K562 (cell line): ENCODE data around the gene GOLGA2. TPM values are rescaled to one million over a fixed set of nuclear protein-coding genes. Genes with fewer than 3 reads are reported as not detected.
A peak's percentile ranks its signal among the peaks of the same experiment; 100 is the strongest.

Source experiments
- CBX2 ChIP-seq: fragments of 200-600 bp; sonication (generic); IDR thresholded peaks from one replicate; pipeline ENCODE4 v1.6.1; 2012; ENCODE audit warnings: mild to moderate bottlenecking, low read length, inconsistent platforms; ENCODE audit not compliant: insufficient read depth, poor library complexity, severe bottlenecking
- CCAR2 ChIP-seq: fragments of 200-400 bp; formaldehyde crosslinking; IDR thresholded peaks from 2 replicates; pipeline ENCODE4 v1.6.1; 2017; ENCODE audit warnings: mild to moderate bottlenecking, low read depth, low read length
- CTBP1 ChIP-seq: fragments of 450-650 bp; IDR thresholded peaks from 2 replicates; pipeline ENCODE4 v1.6.1; 2016; ENCODE audit warnings: borderline replicate concordance
- DACH1 ChIP-seq: fragments of 450-650 bp; IDR thresholded peaks from 2 replicates; pipeline ENCODE4 v1.6.1; 2018; ENCODE audit not compliant: partially characterized antibody
- EP400 ChIP-seq: fragments of 450-650 bp; IDR thresholded peaks from 2 replicates; pipeline ENCODE4 v1.6.1; 2017; ENCODE audit warnings: antibody characterized with exemption, mild to moderate bottlenecking, moderate library complexity
- HNRNPH1 ChIP-seq: fragments of 200-400 bp; formaldehyde crosslinking; optimal IDR thresholded peaks from 2 replicates; pipeline ENCODE3; 2017; ENCODE audit warnings: low read depth, mild to moderate bottlenecking, low read length, moderate library complexity
- IRF2 ChIP-seq: sonication (generic); formaldehyde crosslinking; IDR thresholded peaks from 2 replicates; pipeline ENCODE4 v1.8.1; 2022; ENCODE audit warnings: mild to moderate bottlenecking, missing genetic modification reagents
- KAT8 ChIP-seq: fragments of 450-650 bp; IDR thresholded peaks from 2 replicates; pipeline ENCODE4 v1.6.1; 2016; ENCODE audit warnings: low read depth, mild to moderate bottlenecking
- MED1 ChIP-seq: sonication (generic); formaldehyde crosslinking; IDR thresholded peaks from 2 replicates; pipeline ENCODE4 v1.8.1; 2023; ENCODE audit warnings: missing genetic modification reagents, borderline replicate concordance
- MEF2A ChIP-seq: IDR thresholded peaks from 2 replicates; pipeline ENCODE4 v1.6.1; 2011; ENCODE audit warnings: low read depth, mild to moderate bottlenecking, low read length, moderate library complexity; ENCODE audit not compliant: control insufficient read depth
- NCOA1 ChIP-seq: fragments of 450-650 bp; IDR thresholded peaks from 2 replicates; pipeline ENCODE4 v1.6.1; 2016; ENCODE audit warnings: low read depth
- NCOA6 ChIP-seq: fragments of 450-650 bp; IDR thresholded peaks from 2 replicates; pipeline ENCODE4 v1.6.1; 2017; ENCODE audit warnings: mild to moderate bottlenecking
- NELFE ChIP-seq: IDR thresholded peaks from 2 replicates; pipeline ENCODE4 v1.6.1; 2011; ENCODE audit warnings: mild to moderate bottlenecking; ENCODE audit not compliant: insufficient read depth, insufficient read length
- RBM15 ChIP-seq: fragments of 200-400 bp; formaldehyde crosslinking; IDR thresholded peaks from 2 replicates; pipeline ENCODE4 v1.6.1; 2018; ENCODE audit warnings: mild to moderate bottlenecking, low read length, moderate library complexity; ENCODE audit not compliant: insufficient read depth
- SAFB2 ChIP-seq: fragments of 200-400 bp; formaldehyde crosslinking; IDR thresholded peaks from 2 replicates; pipeline ENCODE4 v1.6.1; 2018; ENCODE audit warnings: borderline replicate concordance, low read length, low read depth, moderate library complexity; ENCODE audit not compliant: severe bottlenecking
- TCF3 ChIP-seq: sonication (generic); formaldehyde crosslinking; IDR thresholded peaks from 2 replicates; pipeline ENCODE4 v1.4.0; 2020; ENCODE audit warnings: mild to moderate bottlenecking, missing genetic modification reagents
- ZNF695 ChIP-seq: fragments of 450-650 bp; formaldehyde crosslinking; IDR thresholded peaks from 2 replicates; pipeline ENCODE4 v1.4.0; 2020; ENCODE audit warnings: mild to moderate bottlenecking, moderate library complexity
- ZNF766 ChIP-seq: fragments of 200-800 bp; sonication (Bioruptor generic); conservative IDR thresholded peaks from 2 replicates; pipeline ENCODE4 v1.6.1; 2016; ENCODE audit warnings: missing genetic modification characterization, missing compliant biosample characterization
- polyA plus RNA-seq, 8 experiments: library from polyadenylated mRNA; depleted of rRNA in 4 of 8; stranded (reverse) in 5 of 8; unstranded in 3 of 8; fragments of >200 nt; fragmentation: Nextera tagmentation in 2 of 8; fragmentation: Illumina TruSeq in 1 of 8; extraction: Ambion mirVana in 2 of 8; extraction: Trizol in 1 of 8; gene quantifications; 2 replicates each; pipeline versions ENCODE4 v1.2.1 to v1.2.3, GENCODE V29; 2011 to 2014; ENCODE audit warnings: inconsistent platforms in 1 of 8, missing spikeins in 1 of 8
- total RNA-seq, 7 experiments: library from RNA; depleted of rRNA in 6 of 7; stranded (reverse); fragments of >200 nt in 6 of 7; fragmentation: Illumina TruSeq in 2 of 7; extraction: Trizol in 2 of 7; gene quantifications; 2 replicates each; pipeline versions ENCODE4 v1.2.1 to v1.2.3, GENCODE V29; 2011 to 2021; ENCODE audit warnings: low replicate concordance in 1 of 7
- TF ChIP-seq, protein P1 (sequence below): IDR thresholded peaks from 3 replicates; pipeline ENCODE4 v1.6.1; 2011; ENCODE audit warnings: borderline replicate concordance, mild to moderate bottlenecking; ENCODE audit not compliant: insufficient read length, insufficient read depth
- TF ChIP-seq, protein P2 (sequence below), 2 experiments: fragments of 450-650 bp; IDR thresholded peaks; 2 replicates each; pipeline ENCODE4 v1.6.1; 2018; ENCODE audit warnings: mild to moderate bottlenecking in 2 of 2, low read depth in 1 of 2; ENCODE audit not compliant: partially characterized antibody in 2 of 2
- TF ChIP-seq, protein P3 (sequence below): fragments of 250-450 bp; sonication (Bioruptor Pico); IDR thresholded peaks from 2 replicates; pipeline ENCODE4 v1.4.0; 2020

Gene GOLGA2
- total and polyA plus RNA-seq, 9 of the 15 experiments (the other 6 are each of a cell fraction or from before 2014, with no cell fraction given), result 15.7 to 138 (median 76.0) TPM

DNA sequence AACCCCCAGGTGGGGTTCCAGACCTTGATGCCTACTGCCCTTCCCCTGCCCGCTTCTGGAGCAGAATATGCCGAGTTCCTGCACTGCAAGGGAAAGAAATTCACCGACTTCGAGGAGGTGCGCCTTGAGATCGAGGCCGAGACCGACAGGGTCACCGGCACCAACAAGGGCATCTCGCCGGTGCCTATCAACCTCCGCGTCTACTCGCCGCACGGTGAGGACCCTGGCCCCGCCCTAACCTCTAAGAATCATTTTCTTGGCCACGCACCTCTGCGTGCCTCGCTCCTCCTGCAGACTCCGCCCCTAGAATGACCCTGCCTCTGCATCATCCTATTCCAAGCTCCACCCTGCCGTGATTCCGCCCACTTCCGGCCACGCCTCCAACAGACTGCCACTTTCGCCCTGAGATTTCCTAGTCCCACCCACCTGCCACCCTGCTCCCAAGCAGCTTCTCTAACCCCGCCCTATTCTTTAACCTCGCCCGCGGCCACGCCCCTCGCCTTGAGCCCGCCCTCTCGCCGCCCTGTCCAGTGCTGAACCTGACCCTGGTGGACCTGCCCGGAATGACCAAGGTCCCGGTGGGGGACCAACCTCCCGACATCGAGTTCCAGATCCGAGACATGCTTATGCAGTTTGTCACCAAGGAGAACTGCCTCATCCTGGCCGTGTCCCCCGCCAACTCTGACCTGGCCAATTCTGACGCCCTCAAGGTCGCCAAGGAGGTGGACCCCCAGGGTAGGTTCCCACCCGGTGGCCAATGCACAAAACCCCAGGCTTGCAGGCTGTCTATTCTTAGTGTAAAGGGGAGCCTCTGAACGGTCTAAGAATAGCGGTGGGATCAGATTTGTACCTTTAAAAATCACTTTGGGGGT, 57.1 kb downstream of the GOLGA2 start (continued):
- TF ChIP-seq HNRNPH1 (no peak), NCOA6 (no peak), CBX2 (no peak), RBM15 (no peak), CCAR2 (no peak), ZNF766 (CRISPR knock-in tag) (no peak), NCOA1 (no peak), KAT8 (no peak), CTBP1 (no peak), IRF2 (CRISPR knock-in tag) (no peak), EP400 (no peak), TCF3 (no peak), SAFB2 (no peak), MEF2A (no peak), DACH1 (no peak), ZNF695 (no peak), MED1 (CRISPR knock-in tag) (no peak), NELFE (no peak)
- TF ChIP-seq, protein P1, sequence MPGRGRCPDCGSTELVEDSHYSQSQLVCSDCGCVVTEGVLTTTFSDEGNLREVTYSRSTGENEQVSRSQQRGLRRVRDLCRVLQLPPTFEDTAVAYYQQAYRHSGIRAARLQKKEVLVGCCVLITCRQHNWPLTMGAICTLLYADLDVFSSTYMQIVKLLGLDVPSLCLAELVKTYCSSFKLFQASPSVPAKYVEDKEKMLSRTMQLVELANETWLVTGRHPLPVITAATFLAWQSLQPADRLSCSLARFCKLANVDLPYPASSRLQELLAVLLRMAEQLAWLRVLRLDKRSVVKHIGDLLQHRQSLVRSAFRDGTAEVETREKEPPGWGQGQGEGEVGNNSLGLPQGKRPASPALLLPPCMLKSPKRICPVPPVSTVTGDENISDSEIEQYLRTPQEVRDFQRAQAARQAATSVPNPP, result no peak
- TF ChIP-seq, protein P2, sequence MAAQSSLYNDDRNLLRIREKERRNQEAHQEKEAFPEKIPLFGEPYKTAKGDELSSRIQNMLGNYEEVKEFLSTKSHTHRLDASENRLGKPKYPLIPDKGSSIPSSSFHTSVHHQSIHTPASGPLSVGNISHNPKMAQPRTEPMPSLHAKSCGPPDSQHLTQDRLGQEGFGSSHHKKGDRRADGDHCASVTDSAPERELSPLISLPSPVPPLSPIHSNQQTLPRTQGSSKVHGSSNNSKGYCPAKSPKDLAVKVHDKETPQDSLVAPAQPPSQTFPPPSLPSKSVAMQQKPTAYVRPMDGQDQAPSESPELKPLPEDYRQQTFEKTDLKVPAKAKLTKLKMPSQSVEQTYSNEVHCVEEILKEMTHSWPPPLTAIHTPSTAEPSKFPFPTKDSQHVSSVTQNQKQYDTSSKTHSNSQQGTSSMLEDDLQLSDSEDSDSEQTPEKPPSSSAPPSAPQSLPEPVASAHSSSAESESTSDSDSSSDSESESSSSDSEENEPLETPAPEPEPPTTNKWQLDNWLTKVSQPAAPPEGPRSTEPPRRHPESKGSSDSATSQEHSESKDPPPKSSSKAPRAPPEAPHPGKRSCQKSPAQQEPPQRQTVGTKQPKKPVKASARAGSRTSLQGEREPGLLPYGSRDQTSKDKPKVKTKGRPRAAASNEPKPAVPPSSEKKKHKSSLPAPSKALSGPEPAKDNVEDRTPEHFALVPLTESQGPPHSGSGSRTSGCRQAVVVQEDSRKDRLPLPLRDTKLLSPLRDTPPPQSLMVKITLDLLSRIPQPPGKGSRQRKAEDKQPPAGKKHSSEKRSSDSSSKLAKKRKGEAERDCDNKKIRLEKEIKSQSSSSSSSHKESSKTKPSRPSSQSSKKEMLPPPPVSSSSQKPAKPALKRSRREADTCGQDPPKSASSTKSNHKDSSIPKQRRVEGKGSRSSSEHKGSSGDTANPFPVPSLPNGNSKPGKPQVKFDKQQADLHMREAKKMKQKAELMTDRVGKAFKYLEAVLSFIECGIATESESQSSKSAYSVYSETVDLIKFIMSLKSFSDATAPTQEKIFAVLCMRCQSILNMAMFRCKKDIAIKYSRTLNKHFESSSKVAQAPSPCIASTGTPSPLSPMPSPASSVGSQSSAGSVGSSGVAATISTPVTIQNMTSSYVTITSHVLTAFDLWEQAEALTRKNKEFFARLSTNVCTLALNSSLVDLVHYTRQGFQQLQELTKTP (IDR thresholded peaks at IDR 0.05; ENCODE audit: low read depth in 1 of 2, partially characterized antibody in 2 of 2), result peak in 1 of 2 experiments; percentile 97
- TF ChIP-seq, protein P3, sequence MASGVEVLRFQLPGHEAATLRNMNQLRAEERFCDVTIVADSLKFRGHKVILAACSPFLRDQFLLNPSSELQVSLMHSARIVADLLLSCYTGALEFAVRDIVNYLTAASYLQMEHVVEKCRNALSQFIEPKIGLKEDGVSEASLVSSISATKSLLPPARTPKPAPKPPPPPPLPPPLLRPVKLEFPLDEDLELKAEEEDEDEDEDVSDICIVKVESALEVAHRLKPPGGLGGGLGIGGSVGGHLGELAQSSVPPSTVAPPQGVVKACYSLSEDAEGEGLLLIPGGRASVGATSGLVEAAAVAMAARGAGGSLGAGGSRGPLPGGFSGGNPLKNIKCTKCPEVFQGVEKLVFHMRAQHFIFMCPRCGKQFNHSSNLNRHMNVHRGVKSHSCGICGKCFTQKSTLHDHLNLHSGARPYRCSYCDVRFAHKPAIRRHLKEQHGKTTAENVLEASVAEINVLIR (CRISPR knock-in tag), result no peak
